A204.1 (cell line): ENCODE data around the gene BMP3.
A peak's percentile ranks its signal among the peaks of the same experiment; 100 is the strongest.

Source experiments
- FAIRE-seq: peaks from 2 replicates; lab custom pipeline; 2012; peaks lifted over from hg19 to GRCh38; lab: Jason Lieb, UNC

BMP3 gene

DNA sequence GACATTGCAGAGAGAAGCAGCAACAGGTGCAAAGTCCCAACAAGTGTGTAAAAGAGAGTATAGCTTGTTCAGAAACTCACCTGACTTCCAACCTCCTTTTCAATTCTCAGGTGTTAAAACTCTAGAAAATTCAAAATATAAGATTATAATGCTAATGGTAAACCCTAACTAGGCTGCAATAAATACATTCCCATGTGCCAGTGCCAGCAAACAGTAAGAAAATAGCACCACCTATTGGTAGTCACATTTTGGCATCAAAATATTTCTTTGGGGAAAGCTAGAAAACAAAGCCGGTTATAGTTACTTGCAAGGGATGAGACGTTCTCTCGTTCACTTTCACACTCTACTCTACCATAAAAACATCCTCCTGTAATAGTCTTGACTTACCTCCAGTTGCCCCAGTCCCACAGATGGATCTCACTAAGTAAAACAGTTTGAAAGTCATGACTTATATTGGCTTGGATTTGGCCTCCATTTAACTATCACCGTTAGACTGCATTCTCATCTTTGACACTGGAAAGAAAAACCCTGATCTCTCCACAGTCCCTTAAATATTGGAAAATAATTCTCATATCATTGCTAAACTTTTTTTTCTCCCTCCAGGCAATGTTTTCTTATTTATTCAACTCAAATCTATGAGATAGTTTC is 9.6 kb downstream of the BMP3 start:
- peak; percentile 88 for FAIRE-seq

GRCh38 chr4:81042578-81043365 is 12.3 kb downstream of the BMP3 start:
- FAIRE-seq = no peak

GRCh38 chr4:81049330-81049729 is 18.8 kb downstream of the BMP3 start:
- FAIRE-seq = no peak

DNA sequence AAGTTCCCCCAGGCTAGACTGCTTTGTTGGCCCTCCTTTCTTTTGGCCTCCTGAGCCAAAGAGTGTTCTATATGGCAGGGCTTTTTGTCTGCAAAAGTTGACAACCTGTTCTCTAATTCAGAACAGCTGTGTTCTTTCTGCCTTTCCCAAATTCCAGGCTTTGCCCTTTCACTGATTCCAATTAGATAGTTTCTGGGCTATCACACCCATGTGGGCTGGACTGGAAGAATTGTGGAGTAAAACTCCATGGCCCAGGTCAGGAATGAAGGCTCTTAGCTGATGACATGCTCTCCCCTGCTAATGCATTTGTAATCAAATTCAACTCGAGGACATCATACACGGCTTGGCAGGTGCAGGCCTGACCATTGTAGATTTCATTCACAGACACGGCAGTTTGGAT is 19.4 kb downstream of the BMP3 start:
- FAIRE-seq = no peak

GRCh38 chr4:81052119-81053068 is 21.9 kb downstream of the BMP3 start:
- FAIRE-seq = peak; percentile 72

GRCh38 chr4:81058621-81059020 is 28.1 kb downstream of the BMP3 start:
- no peak for FAIRE-seq

DNA sequence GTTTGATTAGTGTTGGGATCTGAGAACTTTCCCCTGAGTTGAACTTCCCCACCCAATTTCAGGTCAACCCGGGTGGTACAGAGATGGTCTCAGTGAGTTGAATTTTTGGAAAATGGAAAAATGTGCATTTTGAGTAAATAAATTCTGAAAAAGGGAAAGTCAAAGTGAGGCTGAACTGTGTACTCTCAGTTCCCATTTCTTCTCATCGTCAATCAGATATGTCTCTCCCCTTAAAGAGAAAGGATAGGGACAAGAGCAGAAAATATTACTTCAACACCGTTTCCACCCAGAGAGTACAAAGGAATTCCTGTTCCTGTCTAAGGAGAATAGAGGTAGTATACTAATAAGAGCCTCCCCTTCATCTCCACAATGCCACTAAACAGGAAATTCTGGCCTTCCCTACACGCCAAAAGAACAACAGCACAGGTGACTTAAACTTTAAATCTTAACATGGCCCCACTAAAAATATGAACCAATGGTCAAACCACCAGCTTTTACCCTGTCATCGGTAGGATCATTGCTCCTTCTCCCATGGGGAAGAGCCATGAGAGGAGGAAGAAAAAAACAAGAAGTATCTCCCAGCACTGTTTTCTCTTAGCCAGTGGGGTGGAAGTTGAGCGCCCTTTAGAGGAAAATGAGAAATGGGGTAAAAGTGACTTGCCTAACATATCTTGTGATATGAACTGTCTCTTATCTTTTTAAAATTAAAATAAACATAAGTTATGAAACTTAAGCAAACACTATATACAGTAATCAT is 30.3 kb downstream of the BMP3 start:
- FAIRE-seq = no peak

DNA sequence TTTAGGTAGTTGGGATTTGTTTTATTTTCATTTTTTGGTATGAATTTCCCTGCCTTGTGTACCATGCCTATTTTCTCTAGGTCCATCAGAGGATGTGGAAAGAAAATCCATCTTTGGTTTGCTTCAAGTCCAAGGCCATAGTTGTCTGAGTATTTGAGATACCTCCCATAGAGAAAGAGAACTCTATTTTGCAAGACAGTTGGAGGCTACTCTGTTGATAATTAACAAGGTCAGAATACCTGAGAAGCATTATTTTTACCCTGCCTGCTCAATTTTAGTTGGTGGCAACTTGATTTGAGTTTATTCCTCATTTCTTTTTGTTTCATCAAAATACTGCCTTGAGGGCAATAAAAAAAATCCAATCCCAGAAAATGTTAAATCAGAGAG is 30.8 kb downstream of the BMP3 start:
- FAIRE-seq = no peak

DNA sequence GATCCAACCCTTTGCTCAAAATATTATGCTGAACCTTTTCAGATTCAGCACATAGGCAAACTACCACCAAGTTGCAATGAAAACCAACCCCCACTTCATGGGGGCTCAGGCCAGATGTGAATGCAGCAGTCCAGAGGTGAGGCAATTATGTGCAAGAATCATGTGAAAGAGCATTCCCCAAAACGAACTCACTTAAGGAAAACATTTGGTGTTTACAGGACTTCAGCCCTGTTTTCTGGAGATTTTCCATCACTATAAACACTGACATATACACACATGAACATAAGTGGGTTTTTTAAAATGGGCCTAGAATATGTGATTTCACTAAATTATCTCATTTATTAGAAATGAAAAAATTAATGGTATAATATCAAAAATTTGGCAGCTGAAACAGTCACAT is 31.5 kb downstream of the BMP3 start:
- no peak for FAIRE-seq

DNA sequence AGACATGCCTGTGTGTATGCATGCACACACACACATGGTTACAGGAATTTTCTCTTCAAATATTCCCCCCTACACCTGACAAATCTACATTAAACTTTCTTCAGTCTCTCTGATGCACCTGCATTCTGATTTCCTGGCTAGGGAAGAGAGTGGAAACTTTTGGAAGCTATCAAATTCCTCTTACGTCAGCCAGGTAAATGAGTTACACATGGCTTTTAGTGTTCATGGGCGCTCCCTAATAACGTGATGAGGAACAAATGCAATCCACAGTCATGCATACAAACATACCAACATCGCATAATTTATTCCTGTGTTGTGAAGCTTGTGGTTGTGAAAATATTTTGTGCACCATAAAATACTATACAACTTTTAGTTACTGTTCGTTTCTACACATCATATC is 34.9 kb downstream of the BMP3 start:
- no peak for FAIRE-seq

DNA sequence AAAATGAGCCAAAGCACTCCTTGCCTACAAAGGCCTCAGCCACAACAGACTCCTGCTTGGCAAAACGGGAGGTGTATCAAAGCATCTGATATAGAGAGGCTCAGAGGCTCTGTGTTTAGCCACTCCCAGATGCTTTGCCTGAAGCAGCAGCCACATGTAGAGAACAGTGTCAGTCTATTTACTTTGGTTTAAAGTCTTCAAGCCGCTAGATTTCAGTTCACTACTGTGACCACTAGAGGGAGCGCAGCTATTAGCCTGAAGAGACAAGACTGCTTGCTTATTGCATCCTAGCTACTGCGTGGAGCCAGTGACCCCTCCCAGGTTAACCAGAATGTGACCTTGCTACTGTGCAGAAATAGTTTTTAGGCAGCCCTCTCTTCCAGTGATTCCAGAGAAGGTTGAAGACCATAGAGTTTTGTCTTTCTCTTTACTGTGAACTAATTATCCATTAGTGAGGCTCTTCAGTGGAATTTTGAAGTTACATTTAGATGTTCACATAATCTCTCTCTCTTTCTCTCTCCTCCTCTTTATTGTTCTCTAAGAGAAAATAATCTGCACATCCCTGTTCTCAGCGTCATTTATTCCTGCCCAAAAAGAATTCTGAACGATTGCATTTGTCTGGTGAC is 39.3 kb downstream of the BMP3 start:
- FAIRE-seq = no peak

- no peak for FAIRE-seq
Observed at GRCh38 chr4:81071013-81071412, 40.5 kb downstream of the BMP3 start.

GRCh38 chr4:81081156-81081555 is 50.6 kb downstream of the BMP3 start:
- no peak for FAIRE-seq

DNA sequence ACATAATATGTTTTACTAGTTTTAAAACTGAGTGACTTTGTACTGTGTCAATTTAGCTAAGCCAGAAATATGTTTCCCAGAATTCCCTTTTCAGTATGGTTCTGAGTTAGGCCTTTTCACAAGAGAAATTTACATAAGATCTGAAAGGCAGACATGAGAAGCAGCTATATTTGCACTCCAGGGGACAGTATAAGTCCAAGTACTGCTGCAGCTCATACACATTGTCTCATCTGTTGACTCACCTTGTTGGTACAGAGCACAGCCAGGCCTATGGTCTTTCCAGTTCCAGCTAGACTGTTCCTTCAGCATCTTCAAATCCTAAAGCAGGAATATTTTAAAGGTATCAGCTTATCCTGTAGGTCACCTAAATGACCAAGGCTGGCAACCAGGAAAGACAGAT is 53.5 kb downstream of the BMP3 start:
- no peak for FAIRE-seq

DNA sequence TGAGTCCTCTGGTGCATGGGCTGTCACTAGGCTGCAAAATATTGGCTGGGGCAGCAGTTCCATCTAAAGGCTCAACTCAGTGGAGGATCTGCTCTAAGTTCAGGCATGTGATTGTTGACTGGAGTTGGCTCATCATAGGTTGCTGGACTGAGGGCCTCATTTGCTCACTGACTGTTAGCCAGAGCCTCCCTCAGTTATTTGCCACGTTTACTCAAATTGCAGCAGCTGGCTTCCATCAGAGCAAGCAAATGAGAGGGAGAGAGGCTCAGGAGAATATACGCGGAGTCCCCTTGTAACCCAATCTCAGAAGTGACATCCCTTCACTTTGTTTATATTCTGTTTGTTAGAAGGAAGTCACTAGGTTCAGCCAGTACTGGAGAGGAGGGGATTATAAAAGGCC is 54.1 kb downstream of the BMP3 start:
- no peak for FAIRE-seq

GRCh38 chr4:81085291-81085690 is 54.8 kb downstream of the BMP3 start:
- no peak for FAIRE-seq

DNA sequence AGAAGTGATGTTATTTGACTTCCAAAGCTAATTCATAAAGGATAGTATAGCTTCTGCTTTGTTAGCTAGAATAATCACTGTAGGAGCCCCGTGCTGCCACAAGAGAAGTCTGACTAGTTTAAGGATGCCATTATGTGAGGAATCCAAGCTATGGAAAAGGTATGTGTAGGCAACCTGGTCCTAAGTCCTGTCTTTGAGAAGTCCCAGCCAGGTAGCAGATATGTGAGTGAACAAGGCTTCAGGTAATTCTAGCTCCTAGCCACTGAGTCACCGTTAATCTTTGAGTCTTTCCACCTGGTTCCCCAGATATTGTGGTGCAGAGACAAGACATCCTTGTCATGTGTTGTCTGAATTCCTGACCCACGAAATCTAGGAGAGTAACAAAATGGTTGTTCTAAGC is 55.5 kb downstream of the BMP3 start:
- FAIRE-seq = no peak

GRCh38 chr4:81093720-81094401 is 63.4 kb downstream of the BMP3 start:
- no peak for FAIRE-seq

- FAIRE-seq = no peak
Observed at GRCh38 chr4:81095389-81095788, 64.9 kb downstream of the BMP3 start.

- FAIRE-seq = no peak
Observed at GRCh38 chr4:81096566-81096965, 66.1 kb downstream of the BMP3 start.

DNA sequence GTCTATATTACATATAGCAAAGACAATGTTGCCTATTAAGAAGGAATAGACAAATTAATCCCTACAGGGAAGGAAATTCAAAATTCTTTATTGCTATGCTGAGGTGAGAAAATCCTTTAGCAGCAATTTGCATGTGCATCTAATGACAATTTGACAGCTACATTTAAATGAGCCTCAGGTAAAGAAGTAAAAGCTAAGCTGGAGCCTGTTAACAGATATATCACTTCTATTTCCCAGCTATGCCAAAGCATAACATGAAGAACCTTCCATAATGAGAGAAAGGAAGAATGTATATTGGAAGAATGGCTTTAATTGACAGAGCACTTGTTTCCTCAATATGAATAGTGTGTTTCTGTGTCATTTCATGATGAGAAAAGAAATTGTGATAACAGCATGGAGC is 71.6 kb downstream of the BMP3 start:
- no peak for FAIRE-seq
